OCI-LY1 (cell line): ENCODE data around the gene KRTCAP2.
A peak's percentile ranks its signal among the peaks of the same experiment; 100 is the strongest.

Experiments used
- H2AFZ ChIP-seq: fragments of 200-600 bp; sonication (generic), shearing (Covaris generic); 2 replicates; pipeline ENCODE4 v1.6.0; 2014; ENCODE audit warnings: antibody characterized with exemption, mild to moderate bottlenecking, low read length
- H3F3A ChIP-seq: fragments of 200-600 bp; sonication (generic), shearing (Covaris generic); 2 replicates; pipeline ENCODE4 v1.6.0; 2014; ENCODE audit warnings: mild to moderate bottlenecking, antibody characterized with exemption, low read length, moderate library complexity; ENCODE audit not compliant: insufficient read depth
- H3K27ac ChIP-seq: fragments of 200-600 bp; sonication (generic); 2 replicates; pipeline ENCODE4 v1.5.1; 2014; ENCODE audit warnings: low read length, mixed run types, mild to moderate bottlenecking, low read depth; ENCODE audit not compliant: poor library complexity, severe bottlenecking
- H3K27me3 ChIP-seq: fragments of 200-600 bp; sonication (generic); 2 replicates; pipeline ENCODE4 v1.6.0; 2014; ENCODE audit warnings: antibody characterized with exemption, mild to moderate bottlenecking, low read length, moderate library complexity; ENCODE audit not compliant: insufficient read depth
- H3K36me3 ChIP-seq: fragments of 200-600 bp; sonication (generic); 2 replicates; pipeline ENCODE4 v1.6.1; 2014; ENCODE audit warnings: mild to moderate bottlenecking, antibody characterized with exemption, low read length, moderate library complexity, mixed read lengths; ENCODE audit not compliant: insufficient read depth
- H3K4me1 ChIP-seq: fragments of 200-600 bp; sonication (generic); 2 replicates; pipeline ENCODE4 v1.5.1; 2014; ENCODE audit warnings: mild to moderate bottlenecking, low read length, moderate library complexity; ENCODE audit not compliant: insufficient read depth, severe bottlenecking
- H3K4me2 ChIP-seq: fragments of 200-600 bp; sonication (generic), shearing (Covaris generic); 2 replicates; pipeline ENCODE4 v1.6.1; 2014; ENCODE audit warnings: low read length
- H3K4me3 ChIP-seq: fragments of 200-600 bp; sonication (generic); 2 replicates; pipeline ENCODE4 v1.5.1; 2014; ENCODE audit warnings: low read length, low read depth, mild to moderate bottlenecking, mixed read lengths; ENCODE audit not compliant: poor library complexity, severe bottlenecking
- H3K79me2 ChIP-seq: fragments of 200-600 bp; shearing (Covaris generic); 2 replicates; pipeline ENCODE4 v1.6.1; 2016; ENCODE audit warnings: mixed run types, low read length, mixed read lengths; ENCODE audit not compliant: insufficient read depth
- H3K9ac ChIP-seq: fragments of 200-600 bp; sonication (generic), shearing (Covaris generic); 2 replicates; pipeline ENCODE4 v1.6.1; 2014; ENCODE audit warnings: mild to moderate bottlenecking, low read length, mixed read lengths
- H3K9me2 ChIP-seq: fragments of 200-600 bp; sonication (generic), shearing (Covaris generic); 2 replicates; pipeline ENCODE4 v1.6.1; 2014; ENCODE audit warnings: low read depth, mild to moderate bottlenecking, low read length, mixed read lengths
- H3K9me3 ChIP-seq: fragments of 200-600 bp; shearing (Covaris generic); 2 replicates; pipeline ENCODE4 v1.6.1; 2014; ENCODE audit warnings: low read length, mixed read lengths
- H4K20me1 ChIP-seq: fragments of 200-600 bp; sonication (generic), shearing (Covaris generic); 2 replicates; pipeline ENCODE4 v1.6.0; 2016; ENCODE audit warnings: mild to moderate bottlenecking, low read length; ENCODE audit not compliant: insufficient read depth
- CTCF ChIP-seq: fragments of 200-600 bp; sonication (generic), shearing (Covaris generic); IDR thresholded peaks from 2 replicates; pipeline ENCODE4 v1.5.1; 2017; ENCODE audit warnings: mild to moderate bottlenecking, antibody characterized with exemption, low read length, moderate library complexity, mixed read lengths
- EZH2 ChIP-seq: fragments of 200-600 bp; sonication (generic), shearing (Covaris generic); IDR thresholded peaks from 2 replicates; pipeline ENCODE4 v1.8.0; 2017; ENCODE audit warnings: borderline replicate concordance, mixed run types, mild to moderate bottlenecking, antibody characterized with exemption, low read length, moderate library complexity, mixed read lengths

The KRTCAP2 gene

DNA sequence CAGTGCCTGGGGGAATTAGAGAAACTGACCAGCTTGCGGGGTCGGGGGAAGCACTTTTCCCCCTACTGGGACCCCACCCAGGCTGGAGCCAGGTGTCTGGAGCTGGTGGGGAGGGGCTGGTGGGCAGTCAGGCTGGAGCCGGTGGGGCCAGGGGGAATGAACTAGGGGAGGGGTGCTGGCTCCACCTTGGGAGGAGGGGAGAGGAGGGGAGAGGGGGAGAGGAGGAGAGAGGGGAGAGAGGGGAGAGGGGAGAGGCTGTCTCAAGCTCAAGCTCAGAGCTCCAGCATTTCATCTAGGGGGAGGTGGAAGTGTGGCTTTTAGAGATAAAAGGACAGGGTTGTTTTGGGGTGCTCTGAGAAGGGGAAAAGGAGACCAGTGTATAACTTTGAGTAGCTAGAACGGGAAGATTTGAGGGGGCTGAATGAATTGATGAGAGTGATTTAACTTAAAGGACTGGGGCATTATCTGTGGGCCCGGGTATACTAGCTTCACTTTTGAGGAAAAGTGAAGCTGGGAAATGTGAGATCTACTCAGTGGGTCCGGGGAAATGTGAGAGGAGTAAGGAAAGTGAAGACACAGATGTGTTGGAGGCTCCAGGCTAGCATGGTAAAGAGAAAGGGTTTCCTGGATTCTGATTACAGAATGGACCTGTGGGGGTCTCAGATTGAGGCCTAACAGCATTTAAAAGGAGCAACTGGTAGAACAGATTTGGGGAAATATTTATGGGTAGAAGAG lies 42.7 kb downstream of the KRTCAP2 start:
- Histone ChIP-seq H3K9me3 (no peaks in the 10 kb centered on the region), H3K9me2 (no peaks in the 10 kb centered on the region), H3K27ac (no peak overlapping the region), H3K9ac (no peak overlapping the region), H3K4me2 (no peak overlapping the region), H3K79me2 (no peaks in the 10 kb centered on the region), H4K20me1 (no peaks in the 10 kb centered on the region), H3K27me3 (0 out of 2 replicates have a peak, but pooled peaks cover 8% of the 10 kb centered on the region), H2AFZ (no peak overlapping the region), H3K36me3 (no peaks in the 10 kb centered on the region), H3K4me1 (peaks cover 25% of the 10 kb centered on the region), H3K4me3 (no peak overlapping the region), H3F3A (no peaks in the 10 kb centered on the region)
- no peak for TF ChIP-seq EZH2
- TF ChIP-seq CTCF = no peak

DNA sequence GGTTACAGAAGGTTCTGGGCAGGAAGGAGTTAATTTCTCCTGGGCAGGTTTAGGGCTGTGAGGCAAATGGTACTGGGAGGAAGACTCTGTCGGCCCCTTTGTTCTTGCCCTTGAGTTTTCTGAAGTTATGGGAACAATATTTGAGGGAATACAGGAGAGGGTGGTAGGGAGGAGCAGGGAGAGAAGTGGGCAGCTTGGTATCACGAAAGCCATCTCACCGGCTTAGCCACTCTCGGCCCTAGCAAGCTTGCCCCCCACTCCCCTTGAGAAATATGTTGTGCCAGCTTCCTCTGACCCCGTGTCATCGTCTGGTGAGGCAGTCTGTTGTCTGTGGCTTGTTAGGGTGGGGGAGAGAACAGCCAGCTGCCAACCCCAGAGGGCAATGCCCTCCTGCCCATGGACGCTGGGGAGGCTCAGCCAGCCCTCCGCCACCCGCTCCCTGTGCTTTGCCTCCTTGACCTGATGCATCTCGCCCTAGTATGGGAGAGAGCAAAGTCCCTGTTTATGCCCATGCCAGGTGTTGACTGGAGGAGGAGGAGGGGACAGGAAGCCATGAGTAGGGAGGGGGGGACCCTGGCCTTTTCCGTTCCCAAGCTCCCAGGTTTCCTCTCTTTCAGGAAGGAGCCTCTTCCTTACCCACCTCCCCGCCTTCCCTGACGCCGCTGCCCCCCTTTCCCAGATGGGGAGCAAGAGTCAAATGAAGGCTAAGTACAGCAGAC lies 44.2 kb downstream of the KRTCAP2 start:
- H3K4me1 ChIP-seq = peaks cover 16% of the 10 kb centered on the region
- no peak for TF ChIP-seq EZH2
- TF ChIP-seq CTCF = no peak
- no peak overlapping the region for H3K9ac ChIP-seq
- H3K4me2 ChIP-seq = no peak overlapping the region
- no peaks in the 10 kb centered on the region for H4K20me1 ChIP-seq
- H3K27ac ChIP-seq = no peak overlapping the region
- H3K79me2 ChIP-seq = no peaks in the 10 kb centered on the region
- no peaks in the 10 kb centered on the region for H3K9me3 ChIP-seq
- no peaks in the 10 kb centered on the region for H3K36me3 ChIP-seq
- H3K27me3 ChIP-seq = 0 out of 2 replicates have a peak, but pooled peaks cover 8% of the 10 kb centered on the region
- no peaks in the 10 kb centered on the region for H3F3A ChIP-seq
- no peak overlapping the region for H2AFZ ChIP-seq
- no peaks in the 10 kb centered on the region for H3K9me2 ChIP-seq
- H3K4me3 ChIP-seq = no peak overlapping the region

GRCh38 chr1:155127967-155128754 lies 44.9 kb downstream of the KRTCAP2 start:
- no peak overlapping the region for H2AFZ ChIP-seq
- H3K36me3 ChIP-seq = no peaks in the 10 kb centered on the region
- no peak overlapping the region for H3K27ac ChIP-seq
- H3K9me3 ChIP-seq = no peaks in the 10 kb centered on the region
- no peak overlapping the region for H3K9ac ChIP-seq
- TF ChIP-seq EZH2 (no peak), CTCF (no peak)
- peaks cover 16% of the 10 kb centered on the region for H3K4me1 ChIP-seq
- H3K27me3 ChIP-seq = 0 out of 2 replicates have a peak, but pooled peaks cover 8% of the 10 kb centered on the region
- H3K4me3 ChIP-seq = peak overlapping the region; percentile 49
- no peaks in the 10 kb centered on the region for H4K20me1 ChIP-seq
- H3F3A ChIP-seq = no peaks in the 10 kb centered on the region
- H3K4me2 ChIP-seq = peak overlapping the region; percentile 73; the same call in 1 of the 2 replicates
- H3K9me2 ChIP-seq = no peaks in the 10 kb centered on the region
- no peaks in the 10 kb centered on the region for H3K79me2 ChIP-seq
